ENCODE data around the gene CXCR2.
"Not testable (repeated sequence)": the region's sequence is repeated elsewhere in the genome, so short reads cannot be mapped to it uniquely, and the experiment has no call there.

CXCR2 gene

DNA sequence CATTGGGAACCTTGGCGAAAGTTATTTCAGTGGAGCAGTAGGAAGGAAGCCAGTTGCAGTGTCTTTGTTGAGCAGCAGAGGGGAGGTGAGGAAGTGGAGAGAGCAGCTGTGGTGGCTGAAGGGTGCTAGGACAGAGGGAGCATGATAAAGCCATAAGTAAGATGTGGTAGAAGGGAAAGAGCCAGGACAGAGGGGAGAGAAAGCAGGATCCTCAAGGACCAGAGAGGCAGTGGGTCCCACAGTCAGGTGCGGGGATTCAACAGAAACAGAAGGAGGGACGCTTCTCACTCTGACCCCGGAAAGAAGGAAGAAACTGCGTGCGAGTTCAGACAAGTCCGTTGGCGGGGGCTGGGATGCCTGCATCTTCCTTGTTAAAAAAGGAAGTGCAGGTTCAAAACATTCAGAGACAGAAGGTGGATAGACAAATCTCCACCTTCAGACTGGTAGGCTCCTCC lies at the start of gene CXCR2:
Gene CXCR2 (plus strand): TSS at position 403 of the 455 bp plus-strand sequence. CDS start 8,774 bp downstream, outside the sequence.
- no peak for DNase-seq

DNA sequence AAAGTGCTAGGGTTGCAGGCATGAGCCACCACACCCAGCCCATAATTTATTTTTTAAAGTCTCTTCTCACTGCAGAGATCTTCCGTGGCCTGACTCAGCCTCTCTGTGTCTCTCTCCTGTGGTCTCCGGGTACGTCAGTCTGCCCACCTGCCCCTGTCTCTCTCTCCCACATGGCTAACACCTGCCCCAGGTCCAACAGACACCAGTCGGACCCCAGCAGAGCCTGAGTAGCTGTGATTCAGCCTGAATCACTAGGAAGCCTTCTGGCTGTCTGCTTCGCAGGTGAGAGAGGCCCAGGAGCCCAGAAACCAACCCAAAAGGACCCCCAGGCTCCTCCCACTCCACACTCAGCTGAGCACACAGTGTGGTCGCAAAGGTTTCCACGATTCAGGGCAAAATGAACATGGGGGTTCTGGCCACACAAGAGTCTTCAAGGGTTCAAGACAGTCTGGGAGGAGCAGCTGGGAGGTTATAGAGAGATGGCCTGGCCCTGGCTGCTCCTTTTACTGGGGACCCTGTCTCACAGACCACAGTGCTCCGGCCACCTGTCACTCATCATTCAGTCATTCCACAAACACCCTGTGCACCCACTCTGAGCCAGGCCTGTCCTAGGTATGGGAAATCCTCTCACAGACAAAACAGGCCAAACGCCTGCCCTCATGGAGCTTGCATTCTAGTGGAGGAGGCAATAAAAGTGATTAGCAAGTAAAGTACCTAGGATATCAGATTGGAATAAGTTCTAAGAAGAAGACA lies 48.2 kb upstream of the CXCR2 start:
- DNase-seq: no peak

DNA sequence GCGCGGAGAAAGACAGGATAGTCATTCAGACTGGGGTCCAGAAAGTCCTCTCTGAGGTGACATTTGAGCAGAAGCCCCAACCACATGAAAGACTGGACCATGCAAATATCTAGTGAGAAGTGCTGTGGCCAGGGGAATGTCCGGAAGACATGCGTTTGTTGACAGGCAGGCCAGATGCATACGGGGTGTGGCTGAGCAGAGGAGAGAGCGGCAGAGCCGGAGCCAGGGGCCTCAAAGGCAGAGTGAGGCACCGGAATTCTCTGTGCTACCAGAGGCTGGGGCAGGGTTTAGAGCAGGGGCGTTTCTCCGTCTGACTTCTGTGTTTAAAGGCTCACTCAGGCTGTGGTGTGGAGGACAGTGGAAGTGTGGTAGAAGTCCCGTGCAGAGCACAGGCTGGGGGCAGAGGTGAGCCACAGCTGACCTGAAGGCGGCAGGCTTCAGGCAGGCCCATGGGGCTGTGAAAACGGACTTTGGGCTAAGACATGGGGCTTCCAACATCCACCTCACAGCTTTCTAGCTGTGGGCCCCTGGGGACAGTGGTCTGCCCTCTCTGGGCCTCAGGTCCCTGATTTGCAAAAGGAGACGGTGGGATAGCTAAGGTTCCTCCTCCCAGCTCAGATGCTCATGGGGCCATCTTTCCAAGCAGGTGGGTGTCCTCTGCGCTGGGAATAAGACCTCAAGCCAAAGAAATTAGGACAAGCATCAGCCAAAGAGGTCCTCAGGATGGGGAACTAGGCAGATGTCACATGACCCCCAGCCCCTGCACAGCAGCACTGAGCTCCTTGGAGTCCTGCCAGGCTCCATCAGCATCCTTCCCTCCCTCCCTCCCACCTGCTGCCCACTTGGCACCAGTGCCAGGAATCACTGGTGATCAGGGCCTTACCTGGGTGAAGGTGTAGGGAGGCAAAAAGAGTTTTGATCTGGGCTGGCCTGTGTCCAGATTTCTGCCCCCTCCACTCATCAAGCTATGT lies 45.6 kb upstream of the CXCR2 start:
- DNase-seq: no peak

DNA sequence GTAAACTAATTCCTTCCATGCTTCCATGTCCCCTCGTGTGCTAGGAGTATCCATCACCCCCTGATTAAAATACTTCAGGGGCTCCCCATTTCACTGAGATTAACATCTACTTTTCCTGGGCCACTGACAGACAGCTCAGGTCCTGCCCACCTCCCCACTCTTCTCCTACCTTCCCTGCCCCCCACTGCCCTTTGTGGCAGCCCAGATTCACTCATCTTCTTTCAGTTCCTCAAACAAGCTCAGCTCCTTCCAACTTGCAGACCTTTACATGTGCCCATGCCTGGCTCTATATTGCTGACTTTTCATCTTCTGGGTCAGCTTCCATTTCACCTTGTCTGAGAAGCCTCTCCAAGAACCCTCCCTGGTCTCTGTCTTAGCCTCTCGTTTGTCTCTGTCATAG lies 44.8 kb upstream of the CXCR2 start:
- DNase-seq: no peak

DNA sequence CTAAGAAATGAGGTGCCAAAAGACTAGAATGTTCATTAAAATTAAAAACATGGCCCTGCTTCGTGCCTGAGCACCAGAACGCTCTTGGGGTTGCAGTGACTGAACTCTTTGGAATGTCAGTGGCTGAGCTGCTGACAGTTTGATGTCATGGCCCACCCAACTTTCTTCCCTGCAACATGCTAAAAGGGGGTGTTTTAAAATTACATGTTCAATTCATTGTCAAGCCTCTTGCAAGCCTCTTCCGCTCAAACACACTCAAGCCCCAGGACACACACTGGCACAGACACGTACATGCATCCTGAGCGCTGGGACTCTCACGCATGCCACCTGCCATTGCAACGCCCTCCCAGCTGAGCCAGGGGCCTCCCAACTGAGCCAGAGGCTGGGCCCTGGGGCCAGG lies 44.1 kb upstream of the CXCR2 start:
- no peak for DNase-seq

DNA sequence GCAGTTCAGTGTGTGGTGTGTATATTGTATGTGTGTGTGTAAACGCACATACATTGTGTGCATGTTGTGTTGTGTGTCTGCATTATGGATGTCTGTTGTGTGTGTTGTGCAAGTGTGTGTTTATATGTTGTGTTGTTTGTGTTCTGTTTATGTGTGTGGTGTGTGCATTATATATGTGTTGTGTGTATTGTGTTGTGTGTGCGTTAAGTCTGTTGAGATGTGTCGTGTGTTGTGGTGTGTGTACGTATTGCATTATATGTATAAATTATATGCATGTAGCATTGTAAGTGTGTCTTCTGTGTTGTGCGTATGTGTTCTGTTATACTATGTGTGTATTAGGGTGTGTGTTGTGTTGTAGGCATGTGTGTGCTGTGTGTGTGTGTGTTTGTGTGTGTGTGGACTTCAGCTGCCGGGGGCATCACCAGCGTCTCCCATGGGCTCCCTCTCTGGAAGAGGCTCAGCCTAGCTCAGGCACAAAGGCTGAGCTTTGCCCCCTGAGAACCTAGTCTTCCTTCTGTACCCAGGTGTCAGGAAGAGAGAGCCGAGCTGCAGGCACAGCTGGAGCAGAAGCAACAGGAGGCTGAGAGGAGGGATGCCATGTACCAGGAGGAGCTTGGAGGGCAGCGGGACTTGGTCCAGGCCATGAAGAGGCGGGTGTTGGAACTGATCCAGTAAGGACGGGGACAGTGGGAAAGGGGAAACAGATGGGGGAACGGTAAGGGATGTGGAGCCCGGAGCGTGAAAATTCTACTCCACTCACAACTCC lies 43.1 kb upstream of the CXCR2 start:
- DNase-seq: no peak

DNA sequence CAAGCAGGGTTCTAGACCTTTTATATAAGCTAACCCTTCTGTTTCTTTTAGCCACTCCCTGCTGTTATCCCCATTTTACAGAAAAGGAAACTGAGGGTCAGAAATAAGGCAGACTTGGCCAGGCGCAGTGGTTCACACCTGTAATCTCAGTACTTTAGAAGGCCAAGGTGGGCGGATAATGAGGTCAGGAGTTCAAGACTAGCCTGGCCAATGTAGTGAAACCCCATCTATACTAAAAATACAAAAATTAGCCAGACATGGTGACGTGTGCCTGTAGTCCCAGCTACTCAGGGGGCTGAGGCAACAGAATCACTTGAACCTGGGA lies 42.5 kb upstream of the CXCR2 start:
- no peak for DNase-seq

DNA sequence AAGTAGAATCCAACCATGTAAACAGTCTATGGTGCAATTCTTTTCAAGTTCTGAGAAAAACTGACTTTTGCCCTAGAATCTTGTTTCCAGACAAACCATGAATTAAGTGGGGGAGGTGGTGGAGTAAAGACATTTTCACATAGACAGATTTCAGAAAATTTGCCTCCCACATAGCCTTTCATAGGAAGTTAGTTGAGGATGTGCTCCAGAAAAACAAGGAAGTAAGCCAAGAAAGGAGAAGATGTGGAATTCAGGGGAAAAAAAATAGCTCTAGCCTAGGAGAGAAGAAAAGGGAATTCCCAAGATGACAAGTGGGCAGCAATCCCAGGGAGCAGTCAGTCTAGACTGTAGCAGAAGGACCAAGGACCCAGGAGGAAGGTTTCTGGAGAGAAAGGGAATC lies 39.4 kb upstream of the CXCR2 start:
- no peak for DNase-seq

DNA sequence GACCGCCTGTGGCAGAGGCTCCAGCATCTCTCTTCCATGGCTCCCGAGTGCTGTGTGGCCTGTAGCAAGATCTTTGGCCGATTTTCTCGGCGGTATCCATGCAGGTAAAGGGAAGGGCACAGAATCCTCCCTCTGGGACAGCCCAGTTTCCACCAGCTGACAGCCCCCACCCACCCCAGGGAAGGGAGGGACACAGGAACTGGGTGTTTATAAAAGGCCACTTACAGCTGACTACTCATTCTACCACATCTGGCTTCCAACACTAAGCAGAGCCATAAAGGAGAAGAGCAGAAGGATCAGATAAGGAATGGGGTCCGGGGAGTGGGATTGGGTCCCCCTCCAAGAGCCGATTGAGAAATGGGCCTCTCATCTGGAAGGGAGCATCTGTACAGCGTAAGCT lies 36.6 kb upstream of the CXCR2 start:
- no peak for DNase-seq

DNA sequence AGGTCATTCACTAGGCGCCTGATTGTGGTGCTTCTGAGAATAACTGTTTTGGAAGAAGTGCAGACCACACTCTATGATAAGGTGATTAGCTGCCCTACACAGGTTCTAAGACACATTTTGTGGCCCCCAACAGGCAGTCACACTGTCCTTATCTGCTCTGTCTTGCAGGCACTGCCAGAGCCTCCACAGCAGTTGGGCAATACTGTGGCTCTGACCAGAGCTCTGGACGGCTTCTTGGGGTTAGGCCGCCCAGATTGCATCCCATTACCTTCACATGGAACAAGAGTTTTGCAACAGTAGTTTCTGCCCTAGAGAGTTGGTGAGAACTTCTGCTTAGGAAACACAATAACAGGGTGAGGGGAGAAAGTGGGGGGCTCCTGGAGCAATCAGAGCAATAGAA lies 34.1 kb upstream of the CXCR2 start:
- DNase-seq: no peak

DNA sequence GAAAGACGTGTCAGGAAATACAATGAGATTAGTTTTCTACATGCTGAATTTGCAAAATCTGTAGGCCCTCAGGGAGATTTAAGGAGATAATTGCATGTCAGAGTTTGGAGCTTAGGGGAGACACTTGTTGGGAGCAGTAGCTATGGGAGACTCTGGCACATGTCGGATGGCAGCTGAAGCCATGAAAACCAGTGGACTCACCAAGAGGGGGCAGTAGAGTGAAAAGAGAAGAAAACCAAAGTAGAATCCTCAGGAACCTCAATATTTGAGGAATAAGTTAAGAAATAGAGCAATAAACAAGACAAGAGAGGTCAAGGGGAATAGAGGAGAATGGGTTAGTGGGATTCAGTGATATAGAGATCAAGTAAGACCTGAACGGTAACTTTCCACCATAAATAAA lies 31.9 kb upstream of the CXCR2 start:
- no peak for DNase-seq

DNA sequence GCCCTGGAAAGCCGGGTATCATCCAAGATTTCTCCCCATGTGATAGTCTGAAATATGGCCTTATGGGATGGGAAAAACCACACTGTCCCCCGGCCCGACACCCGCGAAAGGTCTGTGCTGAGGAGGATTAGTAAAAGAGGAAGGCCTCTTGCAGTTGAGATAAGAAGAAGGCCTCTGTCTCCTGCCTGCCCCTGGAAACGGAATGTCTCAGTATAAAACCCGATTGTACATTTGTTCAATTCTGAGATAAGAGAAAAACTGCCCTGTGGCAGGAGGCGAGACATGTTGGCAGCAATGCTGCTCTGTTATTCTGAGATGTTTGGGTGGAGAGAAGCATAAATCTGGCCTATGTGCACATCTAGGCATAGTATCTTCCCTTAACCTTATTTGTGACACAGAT lies 30.0 kb upstream of the CXCR2 start:
- DNase-seq: no peak

DNA sequence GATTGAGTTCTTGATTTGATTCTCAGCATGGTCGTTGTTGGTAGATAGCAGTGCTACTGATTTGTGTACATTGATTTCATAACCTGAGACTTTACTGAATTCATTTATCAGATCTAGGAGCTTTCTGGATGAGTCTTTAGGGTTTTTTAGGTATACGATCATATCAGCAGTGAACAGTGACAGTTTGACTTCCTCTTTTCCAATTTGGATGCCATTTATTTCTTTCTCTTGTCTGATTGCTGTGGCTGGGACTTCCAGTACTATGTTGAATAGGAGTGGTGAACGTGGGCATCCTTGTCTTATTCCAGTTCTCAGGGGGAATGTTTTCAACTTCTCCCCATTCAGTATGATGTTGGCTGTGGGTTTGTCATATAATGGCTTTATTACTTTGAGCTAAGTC lies 27.9 kb upstream of the CXCR2 start:
- DNase-seq: no peak

DNA sequence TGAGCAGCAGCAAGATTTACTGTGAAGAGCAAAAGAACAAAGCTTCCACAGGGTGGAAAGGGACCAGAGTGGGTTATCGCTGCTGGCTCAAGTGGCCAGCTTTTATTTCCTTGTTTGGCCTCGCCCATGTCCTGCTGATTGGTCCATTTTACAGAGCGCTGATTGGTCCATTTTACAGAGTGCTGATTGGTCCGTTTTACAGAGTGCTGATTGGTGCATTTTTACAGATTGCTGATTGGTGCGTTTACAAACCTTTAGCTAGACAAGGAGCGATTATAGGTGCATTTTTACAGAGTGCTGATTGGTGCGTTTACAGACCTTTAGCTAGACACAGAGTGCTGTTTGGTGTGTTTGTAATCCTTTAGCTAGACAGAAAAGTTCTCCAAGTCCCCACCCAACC lies 17.0 kb upstream of the CXCR2 start:
- DNase-seq: not testable (repeated sequence)

DNA sequence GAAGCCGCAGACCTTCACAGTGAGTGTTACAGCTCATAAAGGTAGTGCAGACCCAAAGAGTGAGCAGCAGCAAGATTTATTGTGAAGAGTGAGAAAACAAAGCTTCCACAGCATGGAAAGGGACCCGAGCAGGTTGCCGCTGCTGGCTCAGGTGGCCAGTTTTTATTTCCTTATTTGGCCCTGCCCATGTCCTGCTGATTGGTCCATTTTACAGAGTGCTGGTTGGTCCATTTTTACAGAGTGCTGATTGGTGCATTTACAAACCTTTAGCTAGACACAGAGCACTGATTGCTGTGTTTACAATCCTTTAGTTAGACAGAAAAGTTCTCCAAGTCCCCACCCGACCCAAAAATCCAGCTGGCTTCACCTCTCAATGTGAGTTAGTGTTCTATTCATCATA lies 4.0 kb upstream of the CXCR2 start:
- not testable (repeated sequence) for DNase-seq

DNA sequence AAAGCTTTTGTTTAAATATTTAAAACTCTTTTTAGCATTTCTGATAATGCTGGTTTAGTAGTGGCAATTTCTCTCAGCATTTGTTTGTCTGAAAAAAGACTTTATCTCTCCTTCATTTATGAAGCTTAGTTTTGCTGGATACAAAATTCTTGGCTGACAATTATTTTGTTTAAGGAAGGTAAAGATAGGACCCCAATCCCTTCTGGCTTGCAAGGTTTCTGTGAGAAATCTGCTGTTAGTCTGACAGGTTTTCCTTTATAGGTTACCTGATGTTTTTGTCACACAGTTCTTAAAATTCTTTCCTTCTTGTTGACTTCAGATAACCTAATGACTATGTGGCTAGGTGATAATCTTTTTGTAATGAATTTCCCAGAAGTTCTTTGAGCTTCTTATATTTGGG lies 3.5 kb upstream of the CXCR2 start:
- DNase-seq: not testable (repeated sequence)

DNA sequence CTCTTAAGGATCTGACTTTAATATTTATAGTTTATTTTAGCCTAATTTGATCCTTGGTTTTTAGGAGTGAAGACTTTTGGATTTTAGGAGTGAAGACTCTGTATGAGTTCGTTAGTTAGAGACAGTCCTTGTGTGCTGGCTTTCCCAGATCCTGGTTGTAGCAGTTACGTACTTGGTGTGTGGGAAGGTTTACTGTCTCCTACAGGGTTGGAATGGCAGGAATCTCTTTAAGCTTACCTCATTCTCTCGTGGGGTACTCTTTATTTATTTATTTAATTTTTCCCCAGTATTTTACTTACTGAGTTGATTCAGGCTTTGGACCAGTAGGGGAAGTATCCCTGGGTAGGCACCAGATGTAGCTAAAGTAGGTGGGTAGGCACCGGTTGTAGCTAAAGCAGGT lies 1.8 kb upstream of the CXCR2 start:
- DNase-seq: no peak

DNA sequence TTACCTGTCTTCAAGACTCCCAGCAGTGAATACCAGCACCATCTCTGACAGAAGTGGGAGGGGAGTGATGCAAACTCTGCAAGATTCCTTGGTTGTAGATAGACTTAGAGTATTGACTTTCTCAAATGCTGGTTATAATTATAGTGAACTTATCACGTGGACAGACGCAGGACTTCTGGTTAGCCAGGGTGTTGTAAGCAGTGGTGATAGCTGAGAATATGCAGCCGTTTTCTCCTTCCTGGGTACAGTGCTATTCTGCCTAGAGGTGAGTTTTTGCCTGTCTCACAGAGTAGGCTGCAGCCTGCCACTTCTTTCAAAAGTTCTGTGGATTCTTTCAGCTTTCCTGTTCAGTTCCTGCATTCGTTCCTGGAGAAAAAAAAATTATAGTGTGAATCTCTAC lies 733 bp upstream of the CXCR2 start:
- no peak for DNase-seq

DNA sequence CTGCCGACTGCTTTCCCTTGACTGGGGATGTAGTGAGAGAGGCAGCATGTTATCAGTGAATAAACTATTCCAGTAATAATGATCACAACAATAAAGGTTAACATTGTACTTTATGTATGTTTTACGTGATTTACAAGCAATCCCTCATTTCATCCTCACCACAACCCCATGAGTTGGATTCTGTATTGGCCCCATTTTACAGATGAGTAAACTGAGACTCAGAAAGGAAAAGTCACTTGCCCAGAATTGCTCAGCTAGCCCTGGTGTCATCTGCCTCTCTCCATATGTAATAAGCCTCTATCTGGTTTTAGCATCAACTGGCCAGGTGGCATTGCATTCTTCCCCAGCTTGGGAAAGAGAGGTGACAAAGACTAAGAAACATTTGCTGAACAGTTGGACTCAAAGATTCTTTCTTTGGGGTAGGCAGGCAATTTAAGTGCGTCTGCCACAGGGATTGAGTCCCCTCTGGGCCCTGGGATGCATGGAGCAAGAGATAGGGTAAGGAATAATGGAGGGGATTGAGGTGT lies 2.2 kb downstream of the CXCR2 start:
- no peak for DNase-seq

DNA sequence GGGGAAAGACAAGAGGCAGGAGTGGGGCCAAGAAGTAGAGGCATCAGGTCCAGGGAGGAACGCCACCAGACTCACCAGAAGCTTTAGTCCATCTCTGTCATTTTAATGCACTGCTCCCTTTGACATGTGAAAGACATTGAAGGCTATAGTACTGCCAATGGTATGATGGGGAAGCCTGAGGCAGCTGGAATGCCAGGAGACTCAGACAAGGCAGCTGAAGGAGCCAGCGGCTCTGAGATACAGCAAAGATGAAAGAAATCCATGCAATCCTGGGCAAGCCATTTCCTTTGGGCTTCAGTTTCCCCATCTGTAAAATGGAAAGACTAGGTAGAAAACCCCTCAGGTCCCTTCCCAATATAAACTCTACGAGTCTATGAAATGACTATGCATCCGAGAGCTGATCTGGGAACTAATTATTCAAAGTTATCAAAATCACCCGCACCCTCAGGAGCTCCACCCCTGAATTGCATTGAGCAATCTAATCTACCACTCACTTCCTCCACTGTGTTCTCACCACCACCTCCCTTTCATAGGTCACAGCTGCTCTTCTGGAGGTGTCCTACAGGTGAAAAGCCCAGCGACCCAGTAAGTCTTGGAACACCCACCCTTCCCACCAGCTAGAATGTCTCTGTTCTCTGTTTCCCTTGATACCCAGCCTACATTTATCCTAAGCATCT lies 3.1 kb downstream of the CXCR2 start:
- no peak for DNase-seq

DNA sequence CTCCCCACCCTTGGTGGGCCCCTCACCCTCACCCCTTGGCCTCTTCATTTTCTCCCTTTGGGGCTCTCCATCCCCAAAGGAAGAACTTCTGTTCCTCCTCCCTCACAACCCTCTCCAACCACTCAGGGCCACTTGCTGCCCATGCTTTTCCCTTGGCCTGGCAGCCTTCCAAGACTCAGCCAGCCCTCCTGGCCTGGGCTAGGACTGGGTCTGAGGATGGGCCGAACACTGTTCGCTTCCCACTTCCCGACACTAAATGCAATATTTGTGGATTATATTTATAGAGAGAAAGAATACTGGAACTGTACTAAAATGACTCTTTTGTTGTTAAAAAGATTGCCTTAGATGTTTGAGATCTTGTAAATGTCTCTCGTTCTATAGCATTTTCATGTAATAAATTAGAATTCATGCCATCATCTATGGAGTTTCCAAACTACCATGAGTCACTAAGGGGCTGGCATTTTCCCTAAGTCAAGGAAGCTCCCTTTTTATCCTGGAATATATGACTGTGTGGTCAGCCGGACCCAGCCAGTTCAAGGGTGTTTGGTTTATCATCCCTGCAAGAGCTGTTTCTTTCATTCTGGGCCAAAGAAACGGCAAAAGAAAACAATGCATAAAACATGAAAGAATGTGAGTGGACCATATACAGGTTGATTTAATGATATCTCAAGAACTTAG lies 3.8 kb downstream of the CXCR2 start:
- DNase-seq: no peak

DNA sequence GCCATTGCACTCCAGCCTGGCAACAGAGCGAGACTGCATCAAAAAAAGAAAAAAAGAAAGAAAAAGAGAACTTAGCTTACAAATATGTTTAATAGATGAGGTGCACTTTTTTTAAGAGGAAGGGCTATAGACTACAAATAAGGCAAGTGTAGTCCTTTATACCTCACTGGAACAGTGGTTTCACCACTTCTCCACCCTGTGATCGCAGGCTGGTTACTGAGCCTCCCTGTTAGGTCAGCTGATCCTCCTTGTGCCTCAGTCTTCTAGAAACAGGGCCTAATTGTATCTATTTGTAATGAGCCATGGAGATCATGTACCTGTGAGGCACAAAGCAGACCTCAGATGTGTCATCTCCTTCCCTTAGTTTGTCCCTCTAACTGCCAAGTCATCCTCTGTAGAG lies 4.5 kb downstream of the CXCR2 start:
- DNase-seq: no peak

Data from stimulated activated naive CD4-positive, alpha-beta T cell (primary cell).